Adrenal gland (tissue), 12 donors: ENCODE measurements around the gene MAPK13. TPM values are rescaled to one million over a fixed set of nuclear protein-coding genes. Genes with fewer than 3 reads are reported as not detected.

Source experiments
- DNase-seq, 7 donors: peaks; one replicate each; pipeline ENCODE4 v3.0.0-alpha.2; 2019 to 2020
- H3K27ac ChIP-seq, 5 donors: fragments of 200-600 bp; sonication (generic) in 4 of 5; 1 replicate in 3 of 5; 2 replicates in 2 of 5; pipeline versions ENCODE4 v1.5.1 to v1.8.0; 2016 to 2020; ENCODE audit warnings: mild to moderate bottlenecking in 1 of 5
- H3K27me3 ChIP-seq: fragments of 200-600 bp; 2 replicates; pipeline ENCODE4 v1.8.0; 2021
- H3K36me3 ChIP-seq, 2 donors: fragments of 200-600 bp; replicated peaks in 1 of 2; 1 replicate in 1 of 2; 2 replicates in 1 of 2; pipeline versions ENCODE4 v1.5.1 to v1.8.0; 2018 to 2022
- H3K4me1 ChIP-seq, 2 donors: fragments of 200-600 bp; replicated peaks in 1 of 2; 1 replicate in 1 of 2; 2 replicates in 1 of 2; pipeline versions ENCODE4 v1.5.1 to v1.8.0; 2018 to 2021
- H3K4me3 ChIP-seq, 4 donors: fragments of 200-600 bp; sonication (generic) in 3 of 4; one replicate each; pipeline ENCODE4 v1.5.1; 2016 to 2018
- H3K9me3 ChIP-seq, 3 donors: fragments of 200-600 bp; sonication (generic) in 1 of 3; replicated peaks in 1 of 3; 1 replicate in 2 of 3; 2 replicates in 1 of 3; pipeline versions ENCODE4 v1.5.1 to v1.8.0; 2016 to 2021
- POLR2A ChIP-seq, 2 donors: fragments of 450-650 bp; IDR thresholded peaks; one replicate each; pipeline ENCODE4 v1.6.1; 2017; ENCODE audit warnings: antibody characterized with exemption in 2 of 2, mild to moderate bottlenecking in 2 of 2, moderate library complexity in 1 of 2
- WGBS, 4 donors: extraction: QIAGEN DNeasy Blood & Tissue Kit in 2 of 4; methylation state at CpG; one replicate each; pipeline versions ENCODE4 v1.1.5 to v1.1.7; 2013 to 2017; 5-methylcytosine and 5-hydroxymethylcytosine counted together
- intact Hi-C, 2 donors: fragments of 100-400 bp; cut with DNase I; formaldehyde crosslinking; loops; one replicate each; pipeline versions ENCODE4 v1.14.1 to v1.15.0; 2022 to 2023
- polyA plus RNA-seq, 3 donors: library from polyadenylated mRNA; stranded (reverse); fragments of 200-250 nt in 2 of 3; fragments of 350-450 nt in 1 of 3; fragmentation: Illumina TruSeq in 1 of 3; extraction: RNeasy Lipid Tissue Mini Kit (QIAGEN cat#74804) in 1 of 3; gene quantifications; one replicate each; pipeline ENCODE4 v1.2.3, GENCODE V29; 2013 to 2014
- total RNA-seq, 9 donors: library from RNA; depleted of rRNA in 4 of 9; stranded (reverse); fragments of >200 nt in 4 of 9; fragments of 120-200 nt in 1 of 9; fragmentation: NEBNext Ultra II Directional in 1 of 9; extraction: Animal tissue kit (Norgen Biotek cat#: 25700) in 1 of 9; gene quantifications; one replicate each; pipeline versions ENCODE4 v1.1.0 to v1.2.4, GENCODE V29; 2013 to 2023
- TF ChIP-seq, protein P1 (sequence below), 6 experiments: fragments of 450-650 bp in 4 of 6; fragments of 200-600 bp in 2 of 6; sonication (generic) in 1 of 6; IDR thresholded peaks; 1 replicate in 5 of 6; 2 replicates in 1 of 6; pipeline versions ENCODE4 v1.5.1 to v1.8.0; 2016 to 2021; ENCODE audit warnings: antibody characterized with exemption in 6 of 6, mild to moderate bottlenecking in 2 of 6, moderate library complexity in 1 of 6
- donor health status: healthy with polysubstance abuse.
- donor health status: Bipolar disorder and iron deficiency.
- donor health status: DM: yes; HTN: yes; CAD: no.
- donor health status: DM: no; HTN: no; CAD: no.
- donor health status: DM: no; HTN: no; CAD: no.
- donor health status: DM: yes; HTN: yes; CAD: no.

Gene MAPK13
- total and polyA plus RNA-seq, 12 donors: 30.0 to 148 (median 83.4) TPM

DNA sequence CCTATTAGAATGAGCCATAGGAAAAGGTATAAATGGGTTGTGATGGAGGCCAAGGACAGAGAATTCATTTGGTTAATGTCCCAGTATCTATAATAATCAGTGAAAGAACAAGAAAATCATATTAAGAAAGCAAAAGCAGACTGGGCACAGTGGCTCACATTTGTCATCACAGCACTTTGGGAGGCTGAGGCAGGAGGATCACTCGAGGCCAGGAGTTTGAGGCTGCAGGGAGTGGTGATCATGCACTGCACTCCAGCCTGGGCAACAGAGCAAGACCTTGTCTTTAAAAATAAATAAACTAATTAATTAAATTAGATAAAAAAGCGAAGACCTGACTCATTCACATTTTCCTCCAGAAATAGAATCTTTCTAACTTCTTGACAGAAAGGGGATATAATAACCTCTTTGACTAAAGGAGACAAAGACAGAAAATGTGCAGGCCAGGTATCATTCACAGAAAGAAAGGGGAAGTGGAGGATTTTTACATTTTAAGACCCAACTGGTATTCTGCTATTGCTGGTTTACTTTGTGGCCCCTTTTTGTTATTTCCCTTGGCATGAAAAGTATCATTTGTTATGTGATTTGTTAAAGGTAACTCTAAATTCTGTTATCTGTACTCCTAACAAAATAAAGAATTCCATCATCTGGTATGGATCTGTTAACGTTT is 31.9 kb upstream of the MAPK13 start:
- no peak overlapping the region for H3K27ac ChIP-seq

DNA sequence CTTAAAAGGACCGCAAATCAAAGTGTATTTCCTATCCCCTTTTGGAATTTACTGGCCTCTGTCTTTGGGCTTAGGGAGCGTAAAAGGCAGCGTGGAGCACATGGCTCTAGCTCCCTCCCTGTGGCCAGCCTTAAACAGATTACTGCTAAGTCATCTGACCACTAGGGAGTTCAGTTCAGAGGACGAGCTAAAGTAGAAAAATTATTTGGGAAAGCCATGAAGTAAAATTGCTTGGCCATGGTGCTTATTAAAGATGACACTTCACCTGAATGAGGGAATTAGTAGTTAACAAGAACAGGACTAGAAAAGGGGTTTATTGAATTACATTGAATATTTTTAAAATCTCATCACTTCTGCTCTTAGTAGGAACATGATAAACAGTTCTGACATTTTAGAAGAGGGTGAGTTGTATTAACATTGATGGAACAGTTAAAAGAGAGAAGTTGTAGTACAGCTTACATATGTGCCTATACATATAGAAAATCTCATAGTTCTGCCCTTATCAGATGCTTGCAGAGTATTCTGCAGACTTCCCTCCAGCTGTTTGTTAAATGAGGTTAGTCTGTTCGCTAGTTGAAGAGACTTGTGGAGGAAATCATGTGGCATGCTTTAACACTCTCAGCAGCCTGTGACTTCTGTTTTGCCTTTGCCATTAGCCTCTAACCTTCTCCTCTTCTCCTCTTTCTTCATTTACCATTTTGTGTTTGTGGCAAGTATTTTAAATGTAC is 31.2 kb upstream of the MAPK13 start:
- no peaks in the 10 kb centered on the region for H3K27me3 ChIP-seq
- no peak overlapping the region for H3K27ac ChIP-seq
- H3K4me3 ChIP-seq: no peak overlapping the region
- peaks cover 0 to 28% of the 10 kb centered on the region in 2 donors for H3K36me3 ChIP-seq
- WGBS, 4 donors: 69 to 73% (median 73%) methylated on average over 5 of the region's 5 CpGs
- peaks cover 0 to 10% of the 10 kb centered on the region in 2 donors for H3K4me1 ChIP-seq
- TF ChIP-seq POLR2A (IDR thresholded peaks at IDR 0.05): no peak
- TF ChIP-seq, protein P1, sequence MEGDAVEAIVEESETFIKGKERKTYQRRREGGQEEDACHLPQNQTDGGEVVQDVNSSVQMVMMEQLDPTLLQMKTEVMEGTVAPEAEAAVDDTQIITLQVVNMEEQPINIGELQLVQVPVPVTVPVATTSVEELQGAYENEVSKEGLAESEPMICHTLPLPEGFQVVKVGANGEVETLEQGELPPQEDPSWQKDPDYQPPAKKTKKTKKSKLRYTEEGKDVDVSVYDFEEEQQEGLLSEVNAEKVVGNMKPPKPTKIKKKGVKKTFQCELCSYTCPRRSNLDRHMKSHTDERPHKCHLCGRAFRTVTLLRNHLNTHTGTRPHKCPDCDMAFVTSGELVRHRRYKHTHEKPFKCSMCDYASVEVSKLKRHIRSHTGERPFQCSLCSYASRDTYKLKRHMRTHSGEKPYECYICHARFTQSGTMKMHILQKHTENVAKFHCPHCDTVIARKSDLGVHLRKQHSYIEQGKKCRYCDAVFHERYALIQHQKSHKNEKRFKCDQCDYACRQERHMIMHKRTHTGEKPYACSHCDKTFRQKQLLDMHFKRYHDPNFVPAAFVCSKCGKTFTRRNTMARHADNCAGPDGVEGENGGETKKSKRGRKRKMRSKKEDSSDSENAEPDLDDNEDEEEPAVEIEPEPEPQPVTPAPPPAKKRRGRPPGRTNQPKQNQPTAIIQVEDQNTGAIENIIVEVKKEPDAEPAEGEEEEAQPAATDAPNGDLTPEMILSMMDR (IDR thresholded peaks at IDR 0.05): peak in 1 of 6 experiments; percentile 12
- intact Hi-C loops: no loop called here
- H3K9me3 ChIP-seq: no peaks in the 10 kb centered on the region
- no peak for DNase-seq

More for the DNA sequence above, 31.9 kb upstream of the MAPK13 start:
- Histone ChIP-seq H3K9me3 (no peaks in the 10 kb centered on the region), H3K36me3 (peaks cover 0 to 24% of the 10 kb centered on the region in 2 donors), H3K27me3 (no peaks in the 10 kb centered on the region), H3K4me3 (no peak overlapping the region), H3K4me1 (peaks cover 0 to 10% of the 10 kb centered on the region in 2 donors)
- intact Hi-C loops: no loop called here
- no peak for DNase-seq
- WGBS, 4 donors: 56 to 61% (median 58%) methylated on average over 3 of the region's 3 CpGs
- TF ChIP-seq POLR2A (IDR thresholded peaks at IDR 0.05): no peak
- TF ChIP-seq, protein P1 (IDR thresholded peaks at IDR 0.05): no peak

DNA sequence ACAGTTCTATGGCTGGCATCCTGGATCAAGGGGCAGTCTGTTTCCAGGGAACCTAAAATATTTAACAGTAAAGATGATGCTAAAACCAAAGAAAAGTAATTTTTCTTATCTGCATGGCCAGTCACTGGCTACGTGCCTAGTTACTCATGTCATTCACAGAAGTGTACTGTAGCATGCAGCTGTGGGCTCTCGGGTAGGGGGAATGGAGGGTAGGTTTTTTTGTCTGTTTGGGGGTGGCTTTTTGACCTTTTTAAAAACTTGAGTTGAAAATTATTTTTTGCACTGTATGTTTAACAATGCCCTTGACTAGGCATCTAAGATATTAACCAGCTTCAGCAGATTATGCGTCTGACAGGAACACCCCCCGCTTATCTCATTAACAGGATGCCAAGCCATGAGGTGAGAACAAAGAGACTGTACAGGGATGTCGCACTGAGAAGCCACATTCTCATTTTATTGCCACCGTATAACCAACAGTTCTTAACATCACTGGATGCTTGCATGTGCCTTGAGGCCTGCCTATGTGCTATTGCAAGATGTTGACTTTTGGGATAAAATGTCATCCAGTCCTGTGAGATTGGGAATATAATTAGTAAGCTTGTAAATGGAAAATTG is 30.3 kb upstream of the MAPK13 start:
- Histone ChIP-seq H3K4me1 (peaks cover 0 to 6% of the 10 kb centered on the region in 2 donors), H3K36me3 (peaks cover 0 to 31% of the 10 kb centered on the region in 2 donors), H3K9me3 (no peaks in the 10 kb centered on the region), H3K27ac (no peak overlapping the region), H3K4me3 (no peak overlapping the region), H3K27me3 (no peaks in the 10 kb centered on the region)
- peak in 1 of 7 donors; percentile 41 for DNase-seq
- intact Hi-C loops: no loop called here
- 42 to 61% (median 52%) methylated on average over 6 of the region's 6 CpGs for WGBS, 4 donors
- no peak for TF ChIP-seq POLR2A (IDR thresholded peaks at IDR 0.05)
- TF ChIP-seq, protein P1 (IDR thresholded peaks at IDR 0.05): no peak

DNA sequence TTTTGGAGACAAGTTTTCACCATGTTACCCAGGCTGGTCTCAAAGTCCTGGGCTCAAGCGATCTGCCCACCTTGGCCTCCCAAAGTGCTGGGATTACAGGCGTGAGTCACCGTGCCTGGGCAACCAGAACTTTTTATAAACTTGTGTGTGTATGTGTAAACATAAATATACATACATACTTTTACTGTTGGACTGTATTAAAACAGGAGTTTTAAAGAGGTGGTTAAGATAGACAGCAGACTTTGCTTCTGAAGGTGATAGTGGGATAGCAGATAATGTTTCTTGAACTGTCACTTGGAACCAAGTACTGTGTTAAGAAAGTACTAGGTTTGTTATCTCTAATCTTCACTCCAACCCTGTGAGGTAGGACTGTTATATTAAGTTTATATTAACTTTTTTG is 28.6 kb upstream of the MAPK13 start:
- Histone ChIP-seq H3K9me3 (no peaks in the 10 kb centered on the region), H3K36me3 (peaks cover 0 to 30% of the 10 kb centered on the region in 2 donors), H3K27ac (no peak overlapping the region), H3K4me1 (no peaks in the 10 kb centered on the region), H3K4me3 (no peak overlapping the region), H3K27me3 (no peaks in the 10 kb centered on the region)
- WGBS, 4 donors: 95 to 100% (median 97%) methylated on average over 3 of the region's 3 CpGs
- intact Hi-C loops: no loop called here
- TF ChIP-seq, protein P1 (IDR thresholded peaks at IDR 0.05): no peak
- no peak for TF ChIP-seq POLR2A (IDR thresholded peaks at IDR 0.05)
- DNase-seq: no peak
